Lower leg skin (tissue), 4 donors: ENCODE results near the gene YPEL5. TPM values are rescaled to one million over a fixed set of nuclear protein-coding genes. Genes with fewer than 3 reads are reported as not detected.

Experiments
- DNase-seq, 2 donors: peaks; one replicate each; pipeline ENCODE4 v3.0.0-alpha.2; 2019; ENCODE audit warnings: low spot score in 2 of 2
- H3K4me3 ChIP-seq: fragments of 200-600 bp; sonication (generic); 2 replicates; pipeline ENCODE4 v1.5.1; 2017; ENCODE audit warnings: mild to moderate bottlenecking, low read depth; ENCODE audit not compliant: poor library complexity, severe bottlenecking
- POLR2A ChIP-seq, 2 donors: fragments of 450-650 bp; IDR thresholded peaks; one replicate each; pipeline ENCODE4 v1.6.1; 2016 to 2017; ENCODE audit warnings: antibody characterized with exemption in 2 of 2, mild to moderate bottlenecking in 1 of 2, moderate library complexity in 1 of 2
- WGBS, 2 donors: methylation state at CpG; one replicate each; pipeline ENCODE4 v1.1.5; 2018; 5-methylcytosine and 5-hydroxymethylcytosine counted together
- intact Hi-C: fragments of 100-400 bp; cut with DNase I; formaldehyde crosslinking; loops from one replicate; pipeline ENCODE4 v1.15.0; 2023; ENCODE audit warnings: low total_unique reads
- total RNA-seq, 4 donors: library from RNA; depleted of rRNA; stranded (reverse); fragments of >200 nt; gene quantifications; one replicate each; pipeline ENCODE4 v1.1.0, GENCODE V29; 2016
- TF ChIP-seq, protein P1 (sequence below), 3 donors: fragments of 450-650 bp; IDR thresholded peaks; one replicate each; pipeline ENCODE4 v1.5.1; 2016; ENCODE audit warnings: antibody characterized with exemption in 3 of 3, mild to moderate bottlenecking in 3 of 3, moderate library complexity in 2 of 3

Gene YPEL5
- total RNA-seq, 4 donors from 2014 or later = 75.3 to 108 (median 84.3) TPM

DNA sequence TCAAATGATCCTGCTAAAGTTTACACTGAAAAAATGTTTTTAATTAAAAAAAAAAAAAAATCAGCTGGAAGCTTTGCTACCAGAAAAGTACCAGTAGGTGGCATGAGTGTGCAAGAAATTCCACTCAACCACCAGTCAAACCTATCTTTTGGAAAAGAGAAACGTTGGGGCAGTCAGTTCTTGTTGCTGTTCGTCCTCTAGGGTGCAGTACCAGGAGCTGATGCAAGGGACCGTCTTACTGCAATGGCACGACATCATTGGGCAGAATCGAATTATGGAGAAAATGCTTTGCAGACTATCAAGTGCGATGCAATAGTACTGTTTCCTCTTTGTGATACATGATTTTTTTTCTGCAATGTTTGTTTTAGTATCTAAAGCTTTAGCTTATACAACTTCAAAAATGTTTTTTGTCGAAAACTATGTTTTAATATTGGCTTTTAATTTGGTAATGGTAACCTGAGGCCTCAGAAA lies 18.3 kb downstream of the YPEL5 start:
- no peak for TF ChIP-seq POLR2A (IDR thresholded peaks at IDR 0.05)
- TF ChIP-seq, protein P1, sequence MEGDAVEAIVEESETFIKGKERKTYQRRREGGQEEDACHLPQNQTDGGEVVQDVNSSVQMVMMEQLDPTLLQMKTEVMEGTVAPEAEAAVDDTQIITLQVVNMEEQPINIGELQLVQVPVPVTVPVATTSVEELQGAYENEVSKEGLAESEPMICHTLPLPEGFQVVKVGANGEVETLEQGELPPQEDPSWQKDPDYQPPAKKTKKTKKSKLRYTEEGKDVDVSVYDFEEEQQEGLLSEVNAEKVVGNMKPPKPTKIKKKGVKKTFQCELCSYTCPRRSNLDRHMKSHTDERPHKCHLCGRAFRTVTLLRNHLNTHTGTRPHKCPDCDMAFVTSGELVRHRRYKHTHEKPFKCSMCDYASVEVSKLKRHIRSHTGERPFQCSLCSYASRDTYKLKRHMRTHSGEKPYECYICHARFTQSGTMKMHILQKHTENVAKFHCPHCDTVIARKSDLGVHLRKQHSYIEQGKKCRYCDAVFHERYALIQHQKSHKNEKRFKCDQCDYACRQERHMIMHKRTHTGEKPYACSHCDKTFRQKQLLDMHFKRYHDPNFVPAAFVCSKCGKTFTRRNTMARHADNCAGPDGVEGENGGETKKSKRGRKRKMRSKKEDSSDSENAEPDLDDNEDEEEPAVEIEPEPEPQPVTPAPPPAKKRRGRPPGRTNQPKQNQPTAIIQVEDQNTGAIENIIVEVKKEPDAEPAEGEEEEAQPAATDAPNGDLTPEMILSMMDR (IDR thresholded peaks at IDR 0.05) = peak in 1 of 3 donors; percentile 53
- intact Hi-C loops = no loop called here
- 16 to 20% methylated on average over 7 of the region's 7 CpGs for WGBS, 2 donors

DNA sequence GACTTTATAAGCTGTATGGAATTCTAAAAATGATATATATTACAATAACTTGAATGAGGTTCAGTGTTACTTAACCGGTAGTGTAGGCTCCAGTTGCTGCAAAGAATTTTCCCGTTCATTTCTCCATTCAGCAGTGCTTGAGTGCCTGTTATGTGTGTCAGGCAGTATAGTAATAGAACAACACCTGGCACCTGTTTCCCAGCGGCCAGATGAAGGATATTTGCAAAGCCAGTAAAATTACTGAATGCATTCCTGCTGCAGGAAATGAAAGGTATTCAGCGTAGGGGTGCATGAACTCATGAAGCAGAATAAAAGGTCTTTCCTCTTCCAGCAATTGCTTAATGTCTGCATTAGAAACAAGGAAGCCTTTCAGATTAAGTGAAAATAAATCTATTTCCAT lies 18.8 kb downstream of the YPEL5 start:
- DNase-seq = no peak
- intact Hi-C loops = no loop called here
- TF ChIP-seq, protein P1 (IDR thresholded peaks at IDR 0.05) = no peak
- no peak for TF ChIP-seq POLR2A (IDR thresholded peaks at IDR 0.05)
- WGBS, 2 donors = 80 to 82% methylated on average over 4 of the region's 4 CpGs
- no peak overlapping the region for H3K4me3 ChIP-seq

More for the DNA sequence above, 18.3 kb downstream of the YPEL5 start:
- H3K4me3 ChIP-seq = no peak overlapping the region
- peak in 1 of 2 donors; percentile 53 for DNase-seq

- TF ChIP-seq, protein P1 (IDR thresholded peaks at IDR 0.05) = no peak
- no peak for TF ChIP-seq POLR2A (IDR thresholded peaks at IDR 0.05)
- intact Hi-C loops = no loop called here
- WGBS, 2 donors = 100% methylated on average over 1 of the region's 1 CpG
- H3K4me3 ChIP-seq = no peak overlapping the region
- DNase-seq = no peak
Observed at GRCh38 chr2:30172627-30173026, 25.8 kb downstream of the YPEL5 start.

GRCh38 chr2:30177440-30177839 lies 30.6 kb downstream of the YPEL5 start:
- intact Hi-C loops = no loop called here
- TF ChIP-seq, protein P1 (IDR thresholded peaks at IDR 0.05) = no peak
- TF ChIP-seq POLR2A (IDR thresholded peaks at IDR 0.05) = no peak
- no peak overlapping the region for H3K4me3 ChIP-seq
- WGBS, 2 donors = 87 to 97% methylated on average over 3 of the region's 3 CpGs
- DNase-seq = no peak

GRCh38 chr2:30177956-30178355 lies 31.1 kb downstream of the YPEL5 start:
- peak in 1 of 2 donors; percentile 65 for DNase-seq
- TF ChIP-seq POLR2A (IDR thresholded peaks at IDR 0.05) = no peak
- TF ChIP-seq, protein P1 (IDR thresholded peaks at IDR 0.05) = no peak
- 59 to 79% methylated on average over 3 to 4 of the region's 4 CpGs for WGBS, 2 donors
- intact Hi-C loops = no loop called here
- no peak overlapping the region for H3K4me3 ChIP-seq
